Measurements from ENCODE around the gene PGAP3. TPM values are rescaled to one million over a fixed set of nuclear protein-coding genes. Genes with fewer than 3 reads are reported as not detected.

PGAP3 gene
- total RNA-seq, 1 donor from 2014 or later: 10.8 TPM

DNA sequence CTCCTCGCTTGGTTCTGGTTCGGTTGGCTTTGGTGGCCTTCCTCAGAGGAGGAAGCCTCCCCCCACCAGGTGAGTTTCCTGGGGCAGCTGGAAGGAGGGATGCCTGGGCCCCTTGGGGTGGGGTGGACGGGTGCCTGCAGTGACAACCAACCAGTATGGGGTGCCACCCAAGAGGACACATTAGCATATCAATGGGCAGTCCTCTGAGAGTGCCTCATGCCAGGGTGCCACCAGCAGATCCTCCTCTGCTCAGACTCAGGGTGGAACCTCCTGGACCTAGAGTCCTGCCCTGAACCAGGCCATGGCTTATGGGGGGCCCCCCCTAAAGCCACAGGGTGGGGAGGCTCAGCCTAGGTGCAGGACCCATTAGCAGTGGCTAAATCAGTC, 58.4 kb downstream of the PGAP3 start:
- Histone ChIP-seq H3K27me3 (ENCODE audit: control insufficient read depth, insufficient read depth, low read length) (peaks cover 8% of the 10 kb centered on the region), H3K4me3 (ENCODE audit: low read depth, low read length) (no peak overlapping the region), H3K36me3 (ENCODE audit: control insufficient read depth, insufficient read depth, low read length) (no peaks in the 10 kb centered on the region)
- FAIRE-seq (peak; percentile 62), DNase-seq (ENCODE audit: low read depth) (no peak)
- no peak for TF ChIP-seq CTCF (IDR thresholded peaks at IDR 0.05; ENCODE audit: insufficient read depth, low read length, severe bottlenecking)

DNA sequence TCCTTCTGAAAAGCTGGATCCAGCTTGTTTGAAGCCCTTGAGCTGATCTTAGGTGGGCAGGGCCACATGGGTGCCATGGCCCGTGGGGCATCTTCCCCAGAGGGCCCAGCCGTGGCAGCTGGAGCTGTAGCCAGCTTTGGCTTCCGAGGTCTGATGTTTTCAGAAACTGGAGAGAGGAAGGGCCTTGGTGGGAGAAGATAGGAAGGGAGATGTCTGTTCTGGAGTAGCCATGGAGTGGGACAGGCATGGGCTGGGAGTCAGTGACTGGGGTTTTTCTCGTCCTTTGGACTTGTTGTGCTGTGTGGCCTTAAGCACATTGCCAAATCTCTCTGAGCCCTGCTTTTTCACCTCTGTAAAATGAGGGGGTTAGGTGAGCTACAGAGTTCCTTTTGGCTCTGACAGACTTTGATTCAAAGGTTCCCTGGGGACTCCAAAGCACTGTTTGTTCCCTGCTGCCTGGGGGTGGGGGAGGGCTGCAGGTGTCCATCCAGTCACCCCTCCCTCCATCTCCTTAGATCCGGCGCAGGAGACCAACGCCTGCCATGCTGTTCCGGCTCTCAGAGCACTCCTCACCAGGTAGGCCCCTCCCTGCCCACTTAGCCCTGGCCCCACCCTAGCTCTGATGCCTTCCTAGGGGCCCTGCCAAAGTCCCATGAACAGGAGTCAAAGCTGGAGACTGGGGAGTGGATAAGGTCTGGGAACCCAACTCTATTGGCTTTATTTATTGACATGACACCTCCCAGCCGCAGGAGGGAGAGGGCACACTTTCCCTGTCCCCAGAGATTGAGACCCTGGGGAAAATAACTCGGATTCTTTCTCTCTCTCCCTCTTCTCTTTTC, 59.0 kb downstream of the PGAP3 start:
- no peak for FAIRE-seq
- no peak for DNase-seq (ENCODE audit: low read depth)
- Histone ChIP-seq H3K36me3 (ENCODE audit: control insufficient read depth, insufficient read depth, low read length) (no peaks in the 10 kb centered on the region), H3K27me3 (ENCODE audit: control insufficient read depth, insufficient read depth, low read length) (peaks cover 8% of the 10 kb centered on the region), H3K4me3 (ENCODE audit: low read depth, low read length) (no peak overlapping the region)
- TF ChIP-seq CTCF (IDR thresholded peaks at IDR 0.05; ENCODE audit: insufficient read depth, low read length, severe bottlenecking): no peak

DNA sequence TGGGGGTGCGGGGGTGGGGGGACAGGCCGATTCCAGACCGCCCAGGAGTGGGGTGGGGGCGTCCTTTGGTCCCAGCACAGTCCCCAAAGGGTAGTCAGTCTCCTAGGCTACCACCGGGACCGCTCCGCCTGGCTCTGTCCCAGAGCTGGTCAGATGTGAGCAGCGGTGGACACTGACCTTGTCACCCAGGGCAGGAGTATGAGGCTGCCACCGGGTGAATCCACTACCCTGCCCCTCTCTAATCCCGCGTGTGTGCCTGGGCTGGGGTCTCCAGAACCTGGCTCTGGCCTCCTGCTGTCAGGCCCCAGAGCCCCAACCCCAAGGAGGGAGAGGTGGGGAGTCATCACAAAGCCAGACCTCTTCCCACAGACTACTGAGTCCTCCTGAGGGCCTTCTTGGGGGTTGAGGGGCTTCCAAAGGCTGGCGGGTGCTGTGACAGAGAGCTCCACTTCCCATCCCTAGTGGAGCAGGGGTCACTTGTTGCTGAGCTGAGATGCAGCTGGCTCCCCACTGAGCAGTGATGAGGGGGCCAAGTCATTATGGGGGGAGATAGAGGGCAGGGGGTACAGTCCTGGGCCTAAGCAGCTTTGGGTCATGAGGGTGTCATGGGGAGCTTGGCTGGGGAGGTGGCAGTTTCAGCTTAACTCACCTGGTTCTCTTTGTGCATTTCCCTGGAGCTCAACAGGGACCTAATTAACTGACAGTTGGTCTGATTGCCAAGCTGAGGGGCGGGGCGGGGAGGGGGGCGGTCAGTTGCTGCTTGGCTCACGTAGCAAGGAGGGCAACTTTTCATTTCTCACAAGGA, 59.9 kb downstream of the PGAP3 start:
- FAIRE-seq (no peak), DNase-seq (ENCODE audit: low read depth) (no peak)
- TF ChIP-seq CTCF (IDR thresholded peaks at IDR 0.05; ENCODE audit: insufficient read depth, low read length, severe bottlenecking): no peak
- H3K4me3 ChIP-seq (ENCODE audit: low read depth, low read length): no peak overlapping the region
- no peaks in the 10 kb centered on the region for H3K36me3 ChIP-seq (ENCODE audit: control insufficient read depth, insufficient read depth, low read length)
- H3K27me3 ChIP-seq (ENCODE audit: control insufficient read depth, insufficient read depth, low read length): peaks cover 8% of the 10 kb centered on the region

DNA sequence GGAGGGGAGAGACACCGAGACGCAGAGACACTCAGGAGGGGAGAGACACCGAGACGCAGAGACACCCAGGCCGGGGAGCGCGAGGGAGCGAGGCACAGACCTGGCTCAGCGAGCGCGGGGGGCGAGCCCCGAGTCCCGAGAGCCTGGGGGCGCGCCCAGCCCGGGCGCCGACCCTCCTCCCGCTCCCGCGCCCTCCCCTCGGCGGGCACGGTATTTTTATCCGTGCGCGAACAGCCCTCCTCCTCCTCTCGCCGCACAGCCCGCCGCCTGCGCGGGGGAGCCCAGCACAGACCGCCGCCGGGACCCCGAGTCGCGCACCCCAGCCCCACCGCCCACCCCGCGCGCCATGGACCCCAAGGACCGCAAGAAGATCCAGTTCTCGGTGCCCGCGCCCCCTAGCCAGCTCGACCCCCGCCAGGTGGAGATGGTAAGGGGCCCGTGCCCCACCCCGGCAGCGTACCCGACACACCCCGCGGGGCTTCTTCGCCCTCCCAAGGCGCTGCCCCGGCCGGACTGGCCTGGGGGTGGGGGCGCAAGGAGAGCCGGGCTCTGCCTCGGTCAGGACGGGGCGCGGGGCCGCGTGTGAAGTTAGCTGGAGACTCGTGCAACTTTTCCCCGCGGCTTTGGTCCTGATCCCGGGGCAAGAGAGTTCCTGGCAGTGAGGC, 60.7 kb downstream of the PGAP3 start:
- TF ChIP-seq CTCF (IDR thresholded peaks at IDR 0.05; ENCODE audit: insufficient read depth, low read length, severe bottlenecking): no peak
- no peak for FAIRE-seq
- peaks cover 8% of the 10 kb centered on the region for H3K27me3 ChIP-seq (ENCODE audit: control insufficient read depth, insufficient read depth, low read length)
- no peak overlapping the region for H3K4me3 ChIP-seq (ENCODE audit: low read depth, low read length)
- DNase-seq (ENCODE audit: low read depth): no peak
- no peaks in the 10 kb centered on the region for H3K36me3 ChIP-seq (ENCODE audit: control insufficient read depth, insufficient read depth, low read length)

- peaks cover 9% of the 10 kb centered on the region for H3K27me3 ChIP-seq (ENCODE audit: control insufficient read depth, insufficient read depth, low read length)
- no peak for TF ChIP-seq CTCF (IDR thresholded peaks at IDR 0.05; ENCODE audit: insufficient read depth, low read length, severe bottlenecking)
- no peak for DNase-seq (ENCODE audit: low read depth)
- H3K4me3 ChIP-seq (ENCODE audit: low read depth, low read length): no peak within 1 kb of the TSS
- FAIRE-seq: peak; percentile 32
- no peaks in the 10 kb centered on the region for H3K36me3 ChIP-seq (ENCODE audit: control insufficient read depth, insufficient read depth, low read length)
These were observed 61.4 kb downstream of the PGAP3 start, which contains the start of gene PPP1R1B for GRCh38 chr17:39626171-39627046. TSS of gene PPP1R1B (plus strand) at chr17:39626952. CDS start at chr17:39627393, 441 bp downstream.

Data from bronchial epithelial cell (primary cell).